Measurements from ENCODE around the gene CT45A7. TPM values are rescaled to one million over a fixed set of nuclear protein-coding genes. Genes with fewer than 3 reads are reported as not detected.

Gene CT45A7, protein sequence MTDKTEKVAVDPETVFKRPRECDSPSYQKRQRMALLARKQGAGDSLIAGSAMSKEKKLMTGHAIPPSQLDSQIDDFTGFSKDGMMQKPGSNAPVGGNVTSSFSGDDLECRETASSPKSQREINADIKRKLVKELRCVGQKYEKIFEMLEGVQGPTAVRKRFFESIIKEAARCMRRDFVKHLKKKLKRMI
- not detected for total RNA-seq

DNA sequence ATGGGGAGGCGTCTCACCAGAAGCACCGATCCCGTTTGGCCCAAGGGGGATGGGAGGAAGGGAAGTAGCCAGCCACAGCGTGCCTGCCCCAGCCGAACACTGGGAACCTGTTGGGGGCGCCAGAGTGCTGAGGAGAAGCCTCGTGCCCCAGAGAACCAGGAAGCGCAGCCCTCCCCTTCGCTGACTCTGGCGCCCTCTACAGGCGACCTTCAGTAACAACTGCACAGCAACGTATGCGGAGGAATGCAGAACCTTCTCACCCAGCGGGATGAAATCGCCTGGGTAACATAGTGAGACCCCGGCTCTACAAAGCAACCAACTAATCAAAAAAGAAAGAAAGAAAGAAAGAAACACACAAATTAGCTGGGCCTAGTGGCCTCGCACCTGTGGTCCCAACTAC lies at the start of gene CT45A7:
Gene CT45A7 (minus strand): TSS at position 101 of the 400 bp plus-strand sequence. CDS start 3,747 bp downstream, outside the sequence.

DNA sequence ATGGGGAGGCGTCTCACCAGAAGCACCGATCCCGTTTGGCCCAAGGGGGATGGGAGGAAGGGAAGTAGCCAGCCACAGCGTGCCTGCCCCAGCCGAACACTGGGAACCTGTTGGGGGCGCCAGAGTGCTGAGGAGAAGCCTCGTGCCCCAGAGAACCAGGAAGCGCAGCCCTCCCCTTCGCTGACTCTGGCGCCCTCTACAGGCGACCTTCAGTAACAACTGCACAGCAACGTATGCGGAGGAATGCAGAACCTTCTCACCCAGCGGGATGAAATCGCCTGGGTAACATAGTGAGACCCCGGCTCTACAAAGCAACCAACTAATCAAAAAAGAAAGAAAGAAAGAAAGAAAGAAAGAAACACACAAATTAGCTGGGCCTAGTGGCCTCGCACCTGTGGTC lies 34.6 kb upstream of the CT45A7 start, which contains the start of gene CT45A9:
Gene CT45A9 (minus strand): TSS at position 101 of the 400 bp plus-strand sequence. CDS start 3,751 bp downstream, outside the sequence.

DNA sequence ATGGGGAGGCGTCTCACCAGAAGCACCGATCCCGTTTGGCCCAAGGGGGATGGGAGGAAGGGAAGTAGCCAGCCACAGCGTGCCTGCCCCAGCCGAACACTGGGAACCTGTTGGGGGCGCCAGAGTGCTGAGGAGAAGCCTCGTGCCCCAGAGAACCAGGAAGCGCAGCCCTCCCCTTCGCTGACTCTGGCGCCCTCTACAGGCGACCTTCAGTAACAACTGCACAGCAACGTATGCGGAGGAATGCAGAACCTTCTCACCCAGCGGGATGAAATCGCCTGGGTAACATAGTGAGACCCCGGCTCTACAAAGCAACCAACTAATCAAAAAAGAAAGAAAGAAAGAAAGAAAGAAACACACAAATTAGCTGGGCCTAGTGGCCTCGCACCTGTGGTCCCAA lies 17.4 kb upstream of the CT45A7 start, which contains the start of gene CT45A8:
Gene CT45A8 (minus strand): TSS at position 101 of the 400 bp plus-strand sequence. CDS start 3,755 bp downstream, outside the sequence.

DNA sequence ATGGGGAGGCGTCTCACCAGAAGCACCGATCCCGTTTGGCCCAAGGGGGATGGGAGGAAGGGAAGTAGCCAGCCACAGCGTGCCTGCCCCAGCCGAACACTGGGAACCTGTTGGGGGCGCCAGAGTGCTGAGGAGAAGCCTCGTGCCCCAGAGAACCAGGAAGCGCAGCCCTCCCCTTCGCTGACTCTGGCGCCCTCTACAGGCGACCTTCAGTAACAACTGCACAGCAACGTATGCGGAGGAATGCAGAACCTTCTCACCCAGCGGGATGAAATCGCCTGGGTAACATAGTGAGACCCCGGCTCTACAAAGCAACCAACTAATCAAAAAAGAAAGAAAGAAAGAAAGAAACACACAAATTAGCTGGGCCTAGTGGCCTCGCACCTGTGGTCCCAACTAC lies 17.2 kb downstream of the CT45A7 start, which contains the start of gene CT45A2:
Gene CT45A2 (minus strand): TSS at position 101 of the 400 bp plus-strand sequence. CDS start 3,747 bp downstream, outside the sequence.

DNA sequence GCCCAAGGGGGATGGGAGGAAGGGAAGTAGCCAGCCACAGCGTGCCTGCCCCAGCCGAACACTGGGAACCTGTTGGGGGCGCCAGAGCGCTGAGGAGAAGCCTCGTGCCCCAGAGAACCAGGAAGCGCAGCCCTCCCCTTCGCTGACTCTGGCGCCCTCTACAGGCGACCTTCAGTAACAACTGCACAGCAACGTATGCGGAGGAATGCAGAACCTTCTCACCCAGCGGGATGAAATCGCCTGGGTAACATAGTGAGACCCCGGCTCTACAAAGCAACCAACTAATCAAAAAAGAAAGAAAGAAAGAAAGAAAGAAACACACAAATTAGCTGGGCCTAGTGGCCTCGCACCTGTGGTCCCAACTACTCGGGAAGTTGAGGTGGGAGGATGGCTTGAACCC lies 34.4 kb downstream of the CT45A7 start, which contains the start of gene CT45A6:
Gene CT45A6 (minus strand): TSS at position 101 of the 400 bp plus-strand sequence. CDS start 3,794 bp downstream, outside the sequence.

DNA sequence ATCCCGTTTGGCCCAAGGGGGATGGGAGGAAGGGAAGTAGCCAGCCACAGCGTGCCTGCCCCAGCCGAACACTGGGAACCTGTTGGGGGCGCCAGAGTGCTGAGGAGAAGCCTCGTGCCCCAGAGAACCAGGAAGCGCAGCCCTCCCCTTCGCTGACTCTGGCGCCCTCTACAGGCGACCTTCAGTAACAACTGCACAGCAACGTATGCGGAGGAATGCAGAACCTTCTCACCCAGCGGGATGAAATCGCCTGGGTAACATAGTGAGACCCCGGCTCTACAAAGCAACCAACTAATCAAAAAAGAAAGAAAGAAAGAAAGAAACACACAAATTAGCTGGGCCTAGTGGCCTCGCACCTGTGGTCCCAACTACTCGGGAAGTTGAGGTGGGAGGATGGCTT lies 51.7 kb downstream of the CT45A7 start, which contains the start of gene CT45A5:
Gene CT45A5 (minus strand): TSS at position 101 of the 400 bp plus-strand sequence. CDS start 3,774 bp downstream, outside the sequence.

Other genes with a start within 250 kb of the CT45A7 start
- gene CT45A1, start 123.6 kb downstream of the CT45A7 start, total RNA-seq = not detected
- not detected for gene CT45A3, start 69.1 kb downstream of the CT45A7 start, total RNA-seq
- gene CT45A5, start 51.8 kb downstream of the CT45A7 start, total RNA-seq = not detected
- gene CT45A6, start 34.5 kb downstream of the CT45A7 start, total RNA-seq = not detected
- not detected for gene CT45A2, start 17.3 kb downstream of the CT45A7 start, total RNA-seq
- not detected for gene CT45A8, start 17.3 kb upstream of the CT45A7 start, total RNA-seq
- gene CT45A9, start 34.5 kb upstream of the CT45A7 start, total RNA-seq = not detected
- not detected for gene CT45A10, start 56.2 kb upstream of the CT45A7 start, total RNA-seq
- gene SAGE1, start 56.4 kb upstream of the CT45A7 start, total RNA-seq = not detected
- 10 to 100 TPM; 18.9 to 23.3 TPM for gene MMGT1, start 136.7 kb upstream of the CT45A7 start, total RNA-seq
- 10 to 100 TPM; 21.0 to 23.6 TPM for gene SLC9A6, start 148.2 kb upstream of the CT45A7 start, total RNA-seq